CD14-positive monocyte (primary cell): ENCODE data around the gene NAA38. TPM values are rescaled to one million over a fixed set of nuclear protein-coding genes. Genes with fewer than 3 reads are reported as not detected.

Source experiments
- DNase-seq, 3 donors: peaks; one replicate each; pipeline ENCODE4 v3.0.0-alpha.2; 2011 to 2022
- H2AFZ ChIP-seq: 2 replicates; pipeline ENCODE4 v1.6.0; 2012; ENCODE audit warnings: mild to moderate bottlenecking, low read depth, low read length, inconsistent platforms; ENCODE audit not compliant: insufficient read depth, poor library complexity, severe bottlenecking
- H3K27ac ChIP-seq, 2 donors: 1 replicate in 1 of 2; 2 replicates in 1 of 2; pipeline ENCODE4 v1.5.1; 2012 to 2013; ENCODE audit warnings: low read length in 2 of 2, control low read depth in 1 of 2, inconsistent platforms in 1 of 2, low read depth in 1 of 2, mild to moderate bottlenecking in 1 of 2
- H3K27me3 ChIP-seq, 2 donors: one replicate each; pipeline versions ENCODE4 v1.6.0 to v1.6.1; 2011 to 2013; ENCODE audit warnings: low read length in 2 of 2; ENCODE audit not compliant: control insufficient read depth in 2 of 2, insufficient read depth in 2 of 2
- H3K36me3 ChIP-seq, 2 donors: replicated peaks in 1 of 2; 1 replicate in 1 of 2; 2 replicates in 1 of 2; pipeline versions ENCODE4 v1.5.1 to v1.6.1; 2012 to 2013; ENCODE audit warnings: low read length in 2 of 2, control low read depth in 1 of 2, inconsistent platforms in 1 of 2, mild to moderate bottlenecking in 1 of 2; ENCODE audit not compliant: insufficient read depth in 2 of 2, control insufficient read depth in 1 of 2
- H3K4me1 ChIP-seq, 2 donors: 1 replicate in 1 of 2; 2 replicates in 1 of 2; pipeline versions ENCODE4 v1.5.1 to v1.6.1; 2012 to 2013; ENCODE audit warnings: low read length in 2 of 2, control low read depth in 1 of 2, inconsistent platforms in 1 of 2, mild to moderate bottlenecking in 1 of 2, moderate library complexity in 1 of 2; ENCODE audit not compliant: insufficient read depth in 2 of 2, control insufficient read depth in 1 of 2
- H3K4me2 ChIP-seq: replicated peaks from 2 replicates; pipeline ENCODE3; 2012; ENCODE audit warnings: low read length, moderate library complexity, mild to moderate bottlenecking; ENCODE audit not compliant: poor library complexity, severe bottlenecking; ENCODE audit errors: extremely low read depth
- H3K4me3 ChIP-seq, 3 experiments: fragments of 200-600 bp in 1 of 3; sonication (generic) in 1 of 3; replicated peaks in 1 of 3; 1 replicate in 2 of 3; 2 replicates in 1 of 3; pipeline ENCODE4 v1.5.1; 2011 to 2013; ENCODE audit warnings: low read length in 3 of 3, mild to moderate bottlenecking in 3 of 3, control low read depth in 2 of 3, low read depth in 2 of 3, inconsistent platforms in 1 of 3, moderate library complexity in 1 of 3
- H3K79me2 ChIP-seq: 2 replicates; pipeline ENCODE4 v1.6.0; 2012; ENCODE audit warnings: mild to moderate bottlenecking, control low read depth, inconsistent platforms, low read length, moderate library complexity; ENCODE audit not compliant: insufficient read depth
- H3K9ac ChIP-seq: 2 replicates; pipeline ENCODE4 v1.6.0; 2017; ENCODE audit warnings: low read length, mild to moderate bottlenecking; ENCODE audit not compliant: insufficient read depth, poor library complexity, severe bottlenecking
- H3K9me3 ChIP-seq, 2 donors: replicated peaks in 1 of 2; 1 replicate in 1 of 2; 2 replicates in 1 of 2; pipeline versions ENCODE4 v1.5.1 to v1.6.1; 2012 to 2013; ENCODE audit warnings: low read length in 2 of 2, control low read depth in 1 of 2; ENCODE audit not compliant: control insufficient read depth in 1 of 2, insufficient read depth in 1 of 2
- H4K20me1 ChIP-seq: 2 replicates; pipeline ENCODE4 v1.6.0; 2012; ENCODE audit warnings: mild to moderate bottlenecking, low read length, control low read depth, moderate library complexity; ENCODE audit not compliant: insufficient read depth
- H3K27ac Mint-ChIP-seq, 7 donors: one replicate each; pipeline ENCODE4 v1.8.0; 2020; ENCODE audit warnings: mild to moderate bottlenecking in 7 of 7, mixed read lengths in 7 of 7, moderate library complexity in 6 of 7, inconsistent platforms in 2 of 7
- H3K27me3 Mint-ChIP-seq, 3 donors: one replicate each; pipeline ENCODE4 v1.8.0; 2021 to 2022; ENCODE audit warnings: low read depth in 3 of 3, mild to moderate bottlenecking in 3 of 3, mixed read lengths in 3 of 3, moderate library complexity in 3 of 3, inconsistent platforms in 1 of 3
- H3K36me3 Mint-ChIP-seq, 2 donors: one replicate each; pipeline ENCODE4 v1.8.0; 2020; ENCODE audit warnings: mixed read lengths in 2 of 2, inconsistent platforms in 1 of 2, mild to moderate bottlenecking in 1 of 2
- H3K4me1 Mint-ChIP-seq: one replicate; pipeline ENCODE4 v1.8.0; 2020; ENCODE audit warnings: mild to moderate bottlenecking, mixed read lengths
- H3K4me3 Mint-ChIP-seq, 2 donors: one replicate each; pipeline ENCODE4 v1.8.0; 2020; ENCODE audit warnings: mild to moderate bottlenecking in 2 of 2, mixed read lengths in 2 of 2, moderate library complexity in 1 of 2
- H3K9me3 Mint-ChIP-seq, 7 donors: one replicate each; pipeline ENCODE4 v1.8.0; 2020 to 2022; ENCODE audit warnings: mixed read lengths in 7 of 7, mild to moderate bottlenecking in 6 of 7, moderate library complexity in 6 of 7, inconsistent platforms in 2 of 7
- WGBS: methylation state at CpG from one replicate; pipeline ENCODE4 v1.1.5; 2013; ENCODE audit warnings: missing lambda C conversion rate; ENCODE audit not compliant: insufficient coverage; 5-methylcytosine and 5-hydroxymethylcytosine counted together
- intact Hi-C, 2 donors: fragments of 100-400 bp; cut with micrococcal nuclease; formaldehyde crosslinking; loops; one replicate each; pipeline versions ENCODE4 v1.15.0 to v1.15.1; 2023
- polyA plus RNA-seq, 3 donors: library from polyadenylated mRNA; depleted of rRNA in 1 of 3; unstranded in 2 of 3; stranded (reverse) in 1 of 3; fragments of 300-500 nt in 2 of 3; fragments of >200 nt in 1 of 3; fragmentation: Illumina TruSeq in 2 of 3; gene quantifications; 1 replicate in 2 of 3; 2 replicates in 1 of 3; pipeline ENCODE4 v1.2.3, GENCODE V29; 2012 to 2021
- TF ChIP-seq, protein P1 (sequence below): fragments of 200-600 bp; IDR thresholded peaks from one replicate; pipeline ENCODE4 v1.8.0; 2022; ENCODE audit warnings: antibody characterized with exemption, mild to moderate bottlenecking

The NAA38 gene
- polyA plus RNA-seq, 3 donors: 63.8 to 197 (median 148) TPM

DNA sequence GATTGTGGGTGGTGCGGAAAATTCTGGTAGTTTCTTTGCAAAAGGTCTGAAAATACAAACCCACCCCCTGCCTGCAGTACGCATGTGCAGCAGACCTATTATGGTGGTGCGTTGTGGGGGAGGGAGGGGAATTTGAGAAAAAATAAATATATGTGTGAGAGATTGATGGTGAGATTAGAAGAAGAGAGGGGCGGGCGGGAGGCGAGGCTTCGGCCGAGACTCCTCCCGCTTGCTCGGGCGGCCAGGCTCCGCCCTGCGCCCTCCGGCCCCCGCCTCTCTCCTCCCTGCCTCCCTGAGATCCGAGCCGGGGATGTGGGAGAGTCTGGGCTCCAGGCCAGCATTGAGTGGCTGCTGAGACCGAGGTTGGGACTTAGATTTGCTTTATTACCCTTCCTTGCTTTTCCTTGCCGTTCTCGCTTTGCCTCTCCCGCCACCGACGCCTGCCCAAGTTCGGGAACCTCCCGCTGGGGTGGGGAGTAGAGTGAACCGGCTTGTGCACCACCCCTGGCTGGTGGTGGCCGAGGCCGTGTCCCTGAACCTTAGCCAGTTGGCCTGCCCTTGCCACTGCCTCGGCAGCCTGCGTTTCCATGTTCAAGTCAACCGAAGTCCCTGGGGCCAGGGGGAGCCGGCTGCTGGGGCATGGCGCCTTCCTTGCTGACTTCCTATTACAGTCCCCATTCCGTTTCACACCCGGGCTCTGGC, 30.3 kb upstream of the NAA38 start:
- Histone ChIP-seq H3K4me2 (peak overlapping the region; percentile 99), H3K4me1 (peaks cover 60 to 71% of the 10 kb centered on the region in 2 donors), H4K20me1 (peaks cover 13% of the 10 kb centered on the region), H3K27me3 (no peaks in the 10 kb centered on the region), H3K9me3 (no peaks in the 10 kb centered on the region), H3K9ac (peak overlapping the region; percentile 73), H3K27ac (peak overlapping the region; percentile 79 to 82), H3K79me2 (peaks cover 84% of the 10 kb centered on the region), H2AFZ (peak overlapping the region; percentile 97), H3K36me3 (peaks cover 14 to 25% of the 10 kb centered on the region in 2 donors), H3K4me3 (peak overlapping the region; percentile 48 to 98 (median 89))
- peaks cover 13% of the 10 kb centered on the region for H3K4me1 Mint-ChIP-seq
- peaks cover 0 to 1% (median 1%) of the 10 kb centered on the region in 3 donors for H3K27me3 Mint-ChIP-seq
- intact Hi-C loops: no loop called here
- peak; percentile 25 to 49 (median 39) for DNase-seq
- peaks cover 19 to 27% of the 10 kb centered on the region in 2 donors for H3K36me3 Mint-ChIP-seq
- WGBS: 0% methylated on average over 14 of the region's 35 CpGs
- H3K27ac Mint-ChIP-seq: no peak overlapping the region
- TF ChIP-seq, protein P1, sequence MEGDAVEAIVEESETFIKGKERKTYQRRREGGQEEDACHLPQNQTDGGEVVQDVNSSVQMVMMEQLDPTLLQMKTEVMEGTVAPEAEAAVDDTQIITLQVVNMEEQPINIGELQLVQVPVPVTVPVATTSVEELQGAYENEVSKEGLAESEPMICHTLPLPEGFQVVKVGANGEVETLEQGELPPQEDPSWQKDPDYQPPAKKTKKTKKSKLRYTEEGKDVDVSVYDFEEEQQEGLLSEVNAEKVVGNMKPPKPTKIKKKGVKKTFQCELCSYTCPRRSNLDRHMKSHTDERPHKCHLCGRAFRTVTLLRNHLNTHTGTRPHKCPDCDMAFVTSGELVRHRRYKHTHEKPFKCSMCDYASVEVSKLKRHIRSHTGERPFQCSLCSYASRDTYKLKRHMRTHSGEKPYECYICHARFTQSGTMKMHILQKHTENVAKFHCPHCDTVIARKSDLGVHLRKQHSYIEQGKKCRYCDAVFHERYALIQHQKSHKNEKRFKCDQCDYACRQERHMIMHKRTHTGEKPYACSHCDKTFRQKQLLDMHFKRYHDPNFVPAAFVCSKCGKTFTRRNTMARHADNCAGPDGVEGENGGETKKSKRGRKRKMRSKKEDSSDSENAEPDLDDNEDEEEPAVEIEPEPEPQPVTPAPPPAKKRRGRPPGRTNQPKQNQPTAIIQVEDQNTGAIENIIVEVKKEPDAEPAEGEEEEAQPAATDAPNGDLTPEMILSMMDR: no peak
- no peak overlapping the region for H3K4me3 Mint-ChIP-seq
- H3K9me3 Mint-ChIP-seq: no peaks in the 10 kb centered on the region

DNA sequence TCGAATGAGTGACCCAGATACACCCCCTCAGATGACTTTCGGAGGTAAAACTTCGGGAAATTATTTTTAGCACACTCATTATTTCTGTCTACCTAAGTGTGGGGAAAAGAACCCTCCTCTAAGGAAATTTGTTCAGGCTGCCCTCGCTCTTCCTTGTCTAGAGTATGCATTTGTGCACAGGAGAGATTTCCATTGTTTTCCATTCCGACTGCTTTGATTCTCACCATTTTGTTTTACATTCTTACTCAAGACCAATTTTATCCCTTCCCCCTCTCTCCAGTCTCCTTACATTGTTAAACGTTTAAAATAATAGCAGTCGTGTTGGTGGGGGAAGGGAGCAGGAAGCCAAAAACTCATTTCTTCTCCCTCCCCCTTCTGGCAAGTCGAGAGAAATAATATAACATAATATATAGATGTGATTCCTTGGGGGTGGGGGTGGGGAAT, 29.7 kb upstream of the NAA38 start:
- DNase-seq: no peak
- H3K4me2 ChIP-seq: peak overlapping the region; percentile 99
- no peaks in the 10 kb centered on the region for H3K9me3 ChIP-seq
- H3K27me3 ChIP-seq: no peaks in the 10 kb centered on the region
- TF ChIP-seq, protein P1: no peak
- Mint-ChIP-seq H3K27ac (no peak overlapping the region), H3K4me1 (peaks cover 11% of the 10 kb centered on the region), H3K27me3 (peaks cover 0 to 1% (median 1%) of the 10 kb centered on the region in 3 donors), H3K36me3 (peaks cover 18 to 27% of the 10 kb centered on the region in 2 donors), H3K9me3 (no peaks in the 10 kb centered on the region), H3K4me3 (no peak overlapping the region)
- intact Hi-C loops: no loop called here
- H3K36me3 ChIP-seq: peaks cover 14 to 24% of the 10 kb centered on the region in 2 donors
- WGBS: no CpG with 5 or more reads among the region's 8 CpGs
- H3K27ac ChIP-seq: peak overlapping the region; percentile 37 to 82
- peak overlapping the region; percentile 74 for H3K9ac ChIP-seq
- H4K20me1 ChIP-seq: peaks cover 13% of the 10 kb centered on the region
- peak overlapping the region; percentile 48 to 98 (median 89) for H3K4me3 ChIP-seq
- H2AFZ ChIP-seq: peak overlapping the region; percentile 69
- peaks cover 63 to 71% of the 10 kb centered on the region in 2 donors for H3K4me1 ChIP-seq
- H3K79me2 ChIP-seq: peaks cover 88% of the 10 kb centered on the region
